Raji (cell line): ENCODE results near the gene TRPC1.

Experiments
- POLR2A ChIP-seq: IDR thresholded peaks from 2 replicates; pipeline ENCODE4 v1.6.1; 2011; ENCODE audit warnings: low read depth, low read length, control low read depth; ENCODE audit not compliant: insufficient read depth

The TRPC1 gene

DNA sequence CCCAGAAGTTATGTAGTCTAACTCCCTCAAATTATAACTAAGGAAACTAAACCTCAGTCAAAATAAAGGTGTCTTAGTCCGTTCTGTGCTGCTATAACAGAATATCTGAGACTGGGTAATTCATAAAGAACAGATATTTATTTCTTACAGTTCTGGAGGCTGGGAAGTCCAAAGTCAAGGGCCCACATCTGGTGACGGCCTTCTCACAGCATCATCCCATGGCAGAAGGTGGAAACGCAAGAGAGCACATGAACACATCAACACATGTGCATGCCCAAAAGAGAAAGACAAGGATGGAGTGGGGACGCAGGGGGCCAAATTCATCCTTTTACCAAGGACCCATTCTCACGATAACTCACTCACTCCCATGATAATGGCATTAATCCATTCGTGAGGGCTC is 92.0 kb downstream of the TRPC1 start:
- no peak for TF ChIP-seq POLR2A

DNA sequence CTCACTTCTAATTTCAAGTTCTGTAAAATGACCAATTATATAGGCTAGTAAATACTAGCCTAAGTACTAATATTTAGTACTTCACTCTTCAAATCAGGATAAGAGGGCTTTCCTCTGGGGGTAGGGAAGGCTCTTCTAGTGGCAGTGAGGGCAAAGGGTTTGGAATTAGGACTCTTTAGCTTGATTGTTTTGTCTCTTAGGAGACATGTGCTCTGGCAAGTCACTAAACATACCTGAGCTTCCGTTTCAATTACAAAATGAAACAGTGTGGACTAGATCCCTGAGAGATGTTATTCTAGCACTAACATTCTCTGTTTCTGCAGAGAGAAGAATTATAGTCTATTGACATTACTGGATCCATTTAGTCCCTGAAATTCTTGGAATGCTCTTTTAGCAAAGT is 93.5 kb downstream of the TRPC1 start:
- no peak for TF ChIP-seq POLR2A

DNA sequence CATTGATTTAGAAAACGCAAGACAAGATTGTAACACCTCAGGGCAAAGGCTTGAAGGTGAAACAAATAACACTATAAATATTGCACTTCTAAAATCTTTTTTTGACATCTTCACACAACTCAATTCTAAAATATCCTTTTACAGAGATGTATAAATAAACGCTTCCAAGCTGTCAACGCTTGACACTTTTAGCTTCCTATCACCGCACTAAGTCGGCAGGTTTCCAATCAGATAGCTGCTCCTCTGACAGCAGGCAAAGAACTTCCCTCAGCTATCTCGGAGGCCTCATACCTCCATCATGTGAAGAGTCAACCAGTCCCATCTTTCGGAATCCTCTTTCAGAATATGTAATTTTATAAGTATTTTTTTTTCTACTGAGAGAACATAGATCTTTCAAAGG is 94.1 kb downstream of the TRPC1 start:
- no peak for TF ChIP-seq POLR2A

DNA sequence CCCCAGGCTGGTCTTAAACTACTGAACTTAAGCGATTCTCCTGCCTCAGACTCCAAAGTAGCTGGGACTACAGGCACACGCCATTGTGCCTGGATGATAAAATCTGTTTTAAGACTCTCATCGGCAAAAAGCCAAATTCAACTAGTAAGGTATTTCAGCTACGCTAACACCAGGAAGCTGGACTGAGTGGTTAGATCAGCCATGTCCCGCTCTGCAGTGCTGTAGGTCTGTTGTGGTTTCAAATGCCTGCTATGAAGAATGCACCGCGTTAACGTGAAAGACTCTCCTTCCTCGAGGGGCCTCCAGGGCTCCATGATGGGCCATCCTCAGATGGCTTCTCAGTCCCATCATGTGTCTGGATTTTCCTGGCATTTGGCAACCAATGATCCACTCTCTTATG is 94.8 kb downstream of the TRPC1 start:
- no peak for TF ChIP-seq POLR2A

DNA sequence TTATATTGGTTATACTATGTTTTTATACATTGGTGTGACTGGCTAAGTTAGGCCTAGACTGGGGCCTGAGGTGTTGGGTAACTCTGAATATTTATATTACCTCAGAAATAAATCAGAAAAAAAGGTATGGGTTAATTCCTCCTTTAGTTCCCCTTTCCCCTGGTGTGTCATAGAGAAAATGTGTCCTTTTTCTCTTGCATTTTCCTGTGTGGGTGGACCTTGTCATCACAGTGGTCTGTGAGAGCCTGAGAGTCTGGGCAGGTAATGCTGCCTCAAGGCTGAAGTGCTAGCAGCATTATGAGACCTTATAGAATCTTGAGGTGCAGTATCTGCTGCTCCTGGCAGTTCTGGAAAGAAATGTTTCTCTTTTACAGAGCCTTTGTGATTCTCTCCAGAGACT is 95.3 kb downstream of the TRPC1 start:
- no peak for TF ChIP-seq POLR2A

DNA sequence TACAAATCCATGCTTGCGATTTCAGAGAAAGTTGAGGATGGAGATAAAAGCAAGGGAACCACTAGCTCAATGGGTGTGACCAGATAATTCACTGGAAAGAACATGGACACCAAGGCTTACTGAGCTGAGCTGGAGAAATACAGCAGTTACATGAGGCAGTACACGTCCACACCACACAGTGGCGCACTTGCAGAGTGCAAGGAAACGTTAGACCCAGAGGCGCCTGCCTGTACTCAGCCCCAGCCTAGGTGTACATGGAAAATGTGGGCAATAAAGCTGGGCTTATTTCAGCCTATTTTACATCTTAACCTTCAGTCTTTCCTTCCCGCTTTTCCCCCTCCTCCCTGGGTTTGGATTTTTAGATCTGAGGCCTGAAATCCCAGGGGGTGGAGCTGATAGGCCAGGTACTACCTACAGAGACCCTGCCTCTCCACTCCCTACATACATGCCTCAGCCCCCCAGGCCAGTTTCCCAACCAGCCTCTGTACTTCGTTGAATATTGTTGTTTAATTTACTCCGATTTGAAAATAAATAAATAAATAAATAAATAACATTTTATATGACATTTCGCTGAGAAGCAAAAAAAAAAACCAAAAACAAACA is 105.0 kb downstream of the TRPC1 start:
- TF ChIP-seq POLR2A: no peak

DNA sequence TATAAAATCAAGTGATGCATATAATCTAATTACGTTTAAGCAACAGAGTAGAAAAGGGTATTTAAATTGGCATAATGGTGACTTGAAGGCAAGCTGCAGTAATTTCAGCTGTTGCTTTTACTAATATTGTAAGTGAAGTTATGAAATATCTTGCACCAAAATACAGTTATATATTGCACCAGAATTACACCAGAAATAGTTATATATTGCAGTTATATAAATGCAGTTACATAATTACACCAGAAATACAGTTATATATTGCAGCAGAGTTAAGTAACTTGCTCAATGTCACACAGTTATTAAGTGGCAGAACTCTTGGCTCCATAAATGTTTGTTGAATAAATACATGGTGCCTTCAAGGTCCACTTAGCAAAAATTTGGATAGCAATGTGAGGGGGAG is 113.7 kb downstream of the TRPC1 start:
- no peak for TF ChIP-seq POLR2A

DNA sequence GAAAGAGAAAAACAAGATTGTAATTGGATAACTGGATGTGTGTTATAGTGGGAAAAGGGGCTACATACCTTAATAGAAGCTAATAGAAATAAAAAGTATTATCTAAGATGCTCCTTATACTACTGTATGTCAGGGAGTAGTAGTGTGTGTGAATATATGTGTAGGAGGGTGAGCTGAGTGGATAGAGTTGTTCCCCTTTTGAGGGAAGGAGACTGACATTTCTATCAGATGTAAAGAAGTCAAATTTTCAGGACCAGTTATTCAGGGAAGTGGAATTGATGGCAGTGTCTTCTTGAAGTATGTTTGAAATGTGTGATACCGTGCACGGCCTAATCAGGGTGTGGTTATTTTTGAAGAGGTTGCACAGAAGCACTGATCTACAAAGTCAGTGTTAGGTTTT is 116.0 kb downstream of the TRPC1 start:
- TF ChIP-seq POLR2A: no peak

DNA sequence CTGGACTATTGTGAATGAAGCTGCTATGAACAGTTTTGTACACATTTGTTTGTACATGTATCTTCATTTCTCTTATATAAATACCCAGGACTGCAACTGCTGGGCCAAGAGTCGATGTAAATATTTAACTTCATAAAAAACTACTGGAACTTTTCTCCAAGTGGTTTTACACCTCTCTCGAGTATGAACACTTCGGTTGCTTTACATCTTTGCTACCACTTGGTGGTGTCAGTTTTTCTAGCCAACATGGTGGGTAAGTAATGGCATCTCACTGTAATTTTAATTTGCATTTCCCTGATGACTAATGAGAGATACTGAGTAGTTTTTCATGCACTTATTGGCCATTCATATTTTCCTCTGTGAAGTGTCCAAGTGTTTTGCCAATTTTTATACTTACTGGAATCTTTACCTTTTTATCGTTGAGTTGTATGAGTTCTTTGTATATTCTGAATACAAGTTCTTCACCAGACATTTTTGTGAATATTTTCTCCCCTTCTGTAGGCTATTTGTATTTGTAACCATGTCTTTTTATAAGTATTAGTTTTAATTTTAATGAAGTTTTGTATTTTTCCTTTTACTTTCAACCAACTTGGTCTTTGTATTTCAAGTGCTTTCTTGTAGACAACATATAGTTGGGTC is 120.6 kb downstream of the TRPC1 start:
- no peak for TF ChIP-seq POLR2A

DNA sequence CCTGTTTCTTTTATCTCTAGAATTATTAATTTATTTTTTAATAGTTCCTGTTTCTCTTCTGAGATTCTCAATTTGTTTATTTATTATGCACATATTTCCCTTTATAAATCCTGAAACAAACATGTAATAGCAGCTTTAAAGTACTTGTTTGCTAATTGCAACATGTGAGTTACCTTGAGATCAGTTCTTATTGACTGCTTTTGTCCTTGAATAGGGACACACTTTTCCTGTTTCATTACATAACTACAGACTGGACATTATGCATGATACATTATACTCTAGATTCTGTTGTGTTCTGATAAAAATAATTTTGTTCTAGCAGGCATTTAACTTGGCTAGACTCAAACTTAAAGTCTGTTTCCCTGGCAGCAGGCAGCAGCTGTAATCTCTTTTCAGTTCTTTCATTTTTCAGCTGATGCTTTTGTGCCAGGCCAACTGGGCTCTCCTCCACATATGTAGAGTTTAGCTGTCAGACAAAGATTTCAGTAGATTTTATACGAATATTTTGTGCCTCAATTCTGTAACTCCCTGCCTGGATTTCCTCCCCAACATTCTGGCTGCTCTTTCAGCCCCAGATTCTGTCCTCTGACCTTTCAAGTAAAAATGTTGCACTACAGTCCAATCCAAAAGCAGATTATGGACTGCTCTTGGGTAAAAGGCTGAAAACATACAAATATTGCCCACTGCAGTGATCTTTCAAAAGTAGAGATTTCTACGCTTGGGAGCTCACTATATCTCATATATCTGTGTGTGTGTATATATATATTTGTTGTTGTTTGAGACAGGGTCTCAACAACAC is 123.1 kb downstream of the TRPC1 start:
- no peak for TF ChIP-seq POLR2A

DNA sequence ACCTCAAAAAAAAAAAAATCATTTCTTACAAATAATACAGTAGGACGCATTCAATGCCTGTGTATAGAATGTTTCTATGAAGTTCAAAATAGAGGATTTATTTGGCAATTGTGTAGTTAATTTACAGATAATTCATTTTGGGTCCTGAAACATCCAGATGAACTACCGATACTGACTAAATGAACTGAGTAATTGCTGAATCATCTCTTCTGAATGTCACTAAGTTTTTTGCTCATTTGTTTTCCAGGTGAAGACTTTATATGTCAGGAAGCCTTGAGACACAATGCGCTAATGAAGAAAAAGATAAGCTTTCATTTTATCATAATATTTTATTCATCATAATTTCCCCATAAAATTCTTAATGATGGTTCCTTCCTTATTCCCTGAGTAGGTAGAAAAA is 125.3 kb downstream of the TRPC1 start:
- TF ChIP-seq POLR2A: no peak

DNA sequence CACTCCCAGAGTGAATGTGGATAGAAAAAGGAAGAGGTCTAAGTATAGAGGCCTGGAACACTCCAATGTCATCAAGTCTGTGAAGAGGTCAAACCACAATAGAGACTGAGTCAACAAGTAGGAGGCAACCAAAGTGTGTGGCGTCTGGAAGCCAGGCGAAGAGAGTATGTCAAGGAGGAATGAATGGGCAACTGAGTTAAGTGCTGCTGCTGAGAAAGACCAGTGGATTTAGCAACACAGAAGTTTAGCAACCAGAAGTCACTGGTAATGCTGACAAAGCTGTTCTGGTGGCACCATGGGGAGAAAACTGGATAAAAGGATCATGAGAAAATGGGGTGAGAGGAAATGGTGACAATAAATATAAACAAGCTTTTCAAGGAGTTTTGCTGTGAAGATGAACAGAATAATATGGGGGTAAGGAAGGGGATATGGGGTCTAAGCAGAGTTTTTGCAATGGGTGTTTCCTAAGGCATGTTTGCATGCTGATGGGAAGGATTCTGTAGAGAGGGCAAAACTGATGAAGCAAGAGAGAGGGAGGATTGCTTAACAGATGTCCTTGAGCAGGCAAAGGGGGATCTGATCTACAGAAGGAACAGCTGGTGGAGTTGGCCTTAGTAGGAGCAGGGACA is 126.7 kb downstream of the TRPC1 start:
- TF ChIP-seq POLR2A: no peak

DNA sequence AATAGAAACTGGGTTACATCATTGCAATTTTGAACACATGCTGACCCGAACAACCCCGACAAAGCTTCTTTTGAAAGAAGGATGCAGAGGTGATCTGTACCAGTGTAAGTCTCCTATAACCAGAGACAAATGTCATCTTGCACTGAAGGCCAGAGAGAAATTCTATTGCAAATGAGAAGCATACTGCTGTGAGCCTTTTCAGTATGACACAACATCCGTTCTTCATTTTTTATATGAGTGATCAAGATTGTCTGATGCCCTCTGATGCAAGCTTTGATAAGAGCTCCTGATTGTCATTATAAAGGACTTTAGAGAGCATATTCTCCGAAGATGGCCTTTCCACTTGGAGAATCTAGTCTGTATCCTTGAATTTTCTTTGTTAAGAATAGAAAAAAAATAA is 128.2 kb downstream of the TRPC1 start:
- no peak for TF ChIP-seq POLR2A

DNA sequence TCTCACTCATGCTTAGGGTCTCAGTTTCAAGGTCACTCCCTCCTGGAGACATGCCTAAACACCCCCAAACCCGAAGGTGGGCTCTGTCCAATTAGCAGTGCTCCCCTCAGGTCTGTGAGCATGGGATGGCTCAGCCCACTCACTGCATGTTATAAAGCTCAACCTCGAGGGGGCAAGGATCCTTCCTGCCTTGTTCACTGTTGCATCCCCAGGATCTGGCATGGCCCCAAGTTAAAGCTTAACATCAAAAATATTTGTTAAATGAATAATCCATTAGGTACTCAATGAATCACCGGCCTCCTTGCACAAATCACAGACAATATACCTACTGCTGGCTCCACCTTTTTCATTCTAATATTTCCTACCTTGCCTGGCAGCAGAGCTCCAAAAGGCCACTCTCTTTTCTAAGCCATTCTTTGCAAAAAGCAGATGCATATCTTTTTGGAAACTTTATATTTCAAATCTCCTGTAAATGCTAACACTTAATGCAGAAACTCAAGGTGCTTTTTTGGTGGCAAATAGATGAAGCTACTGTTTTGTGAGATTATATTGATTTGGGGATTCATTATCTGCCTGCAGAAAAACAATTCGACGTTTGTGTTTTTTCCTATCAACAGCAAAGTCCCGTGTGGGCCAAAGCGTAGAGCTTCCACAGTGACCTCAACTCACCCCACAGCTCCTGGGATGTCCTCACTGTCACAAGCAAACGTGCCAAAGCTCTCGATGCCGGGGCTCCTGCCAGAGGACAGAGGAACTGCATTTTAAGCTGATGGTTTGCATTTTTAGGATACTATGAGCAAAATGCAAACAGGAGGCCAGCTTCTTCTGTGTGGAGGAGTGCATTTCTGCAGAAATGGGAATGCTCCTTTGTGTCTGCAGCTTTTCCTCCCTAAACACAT is 129.7 kb downstream of the TRPC1 start:
- TF ChIP-seq POLR2A: no peak

DNA sequence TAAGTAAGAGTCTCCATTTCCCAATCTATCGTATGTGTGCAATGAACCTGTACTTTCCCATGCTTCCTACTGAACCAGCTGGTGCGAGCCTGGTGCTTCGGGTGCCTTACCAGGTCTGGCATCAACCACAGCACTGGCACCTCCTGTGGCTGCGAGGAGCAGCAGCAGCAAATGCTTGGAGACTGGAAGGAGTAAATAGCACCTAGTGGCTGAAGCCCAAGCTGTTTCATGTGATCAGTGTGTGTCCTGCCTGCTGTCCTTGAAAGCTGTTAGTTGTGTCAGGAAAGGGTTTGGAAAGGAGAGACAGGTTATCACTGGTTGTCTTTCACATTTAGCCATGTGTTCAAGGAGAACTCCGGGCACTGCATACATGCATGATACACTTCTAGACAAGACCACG is 133.2 kb downstream of the TRPC1 start:
- TF ChIP-seq POLR2A: no peak
